ENCODE measurements around the gene METTL25B. TPM values are rescaled to one million over a fixed set of nuclear protein-coding genes. Genes with fewer than 3 reads are reported as not detected.

Gene METTL25B
- total and polyA plus RNA-seq, 2 of the 13 experiments (the other 11 are each of a cell fraction or from before 2014, with no cell fraction given), result 11.9 to 24.0 TPM

- peak; percentile 88 for TF ChIP-seq TFDP2 (CRISPR knock-in tag; IDR thresholded peaks at IDR 0.05)
- no peak for TF ChIP-seq ZBTB38 (CRISPR knock-in tag; IDR thresholded peaks at IDR 0.05)
- no peak for TF ChIP-seq ZSCAN31 (CRISPR knock-in tag; IDR thresholded peaks at IDR 0.05; ENCODE audit: low read depth)
- TF ChIP-seq HNRNPUL1 (IDR thresholded peaks at IDR 0.05; ENCODE audit: low read depth, low read length), result no peak
- TF ChIP-seq ZNF737 (CRISPR knock-in tag; IDR thresholded peaks at IDR 0.05; ENCODE audit: borderline replicate concordance), result no peak
- TF ChIP-seq ZFP37 (CRISPR knock-in tag; IDR thresholded peaks at IDR 0.05; ENCODE audit: borderline replicate concordance), result no peak
- TF ChIP-seq ZNF446 (CRISPR knock-in tag; IDR thresholded peaks at IDR 0.05), result no peak
- peak; percentile 35; the same call in 1 of the 2 replicates for TF ChIP-seq SP5 (CRISPR knock-in tag; IDR thresholded peaks at IDR 0.05; ENCODE audit: borderline replicate concordance, low read depth)
- no peak for TF ChIP-seq CSRNP2 (CRISPR knock-in tag; conservative IDR thresholded peaks at IDR 0.05; ENCODE audit: low read depth)
- no peak for TF ChIP-seq PLRG1 (conservative IDR thresholded peaks at IDR 0.05)
- TF ChIP-seq SP4 (CRISPR knock-in tag; IDR thresholded peaks at IDR 0.05), result peak; percentile 16; the same call in 1 of the 2 replicates
- TF ChIP-seq POLR2A (IDR thresholded peaks at IDR 0.05; ENCODE audit: insufficient read depth in 1 of 2, low read depth in 2 of 2, low read length in 2 of 2), result peak; percentile 61 to 88
- TF ChIP-seq ZSCAN20 (CRISPR knock-in tag; IDR thresholded peaks at IDR 0.05; ENCODE audit: borderline replicate concordance), result no peak
- TF ChIP-seq WIZ (CRISPR knock-in tag; IDR thresholded peaks at IDR 0.05), result no peak
- peak; percentile 52; the same call in 1 of the 2 replicates for TF ChIP-seq SSRP1 (CRISPR knock-in tag; IDR thresholded peaks at IDR 0.05)
- no peak for TF ChIP-seq BCL3 (CRISPR knock-in tag; IDR thresholded peaks at IDR 0.05)
- TF ChIP-seq ZNF609 (CRISPR knock-in tag; IDR thresholded peaks at IDR 0.05; ENCODE audit: borderline replicate concordance), result no peak
- TF ChIP-seq POLR2AphosphoS5 (IDR thresholded peaks at IDR 0.05; ENCODE audit: low read depth, low read length), result peak; percentile 58
- TF ChIP-seq TERF1 (CRISPR knock-in tag; IDR thresholded peaks at IDR 0.05), result no peak
- no peak for TF ChIP-seq ZNF256 (CRISPR knock-in tag; conservative IDR thresholded peaks at IDR 0.05)
Observed at GRCh38 chr1:156746728-156747631, 18.7 kb downstream of the METTL25B start (continued).

Measured in HepG2 (cell line).